Activated CD4-positive, alpha-beta T cell treated with anti-CD3 and anti-CD28 coated beads, Interleukin-2, amount 10 ng/mL, durations not matched to agents 7 days and 5 days (primary cell): ENCODE data around the gene SATB1. TPM values are rescaled to one million over a fixed set of nuclear protein-coding genes. Genes with fewer than 3 reads are reported as not detected.

Source experiments
- CTCF ChIA-PET: fragments of 350-600 bp; sonication (Branson Sonifier 250); formaldehyde crosslinking; loops from one replicate; lab custom pipeline; 2021; ENCODE audit warnings: antibody characterized with exemption; lab: Charles Lee
- POLR2A ChIA-PET: fragments of 350-600 bp; sonication (Branson Sonifier 250); formaldehyde crosslinking; loops from one replicate; lab custom pipeline; 2021; ENCODE audit warnings: antibody characterized with exemption; lab: Charles Lee
- DNase-seq: peaks from one replicate; pipeline ENCODE4 v3.0.0-alpha.2; 2020
- H3K27ac Mint-ChIP-seq: one replicate; pipeline ENCODE4 v1.8.0; 2021; ENCODE audit warnings: mild to moderate bottlenecking, moderate library complexity, mixed read lengths
- H3K27me3 Mint-ChIP-seq: one replicate; pipeline ENCODE4 v1.8.0; 2021; ENCODE audit warnings: mixed read lengths
- H3K36me3 Mint-ChIP-seq: one replicate; pipeline ENCODE4 v1.8.0; 2021; ENCODE audit warnings: low read depth, mixed read lengths
- H3K4me1 Mint-ChIP-seq: one replicate; pipeline ENCODE4 v1.8.0; 2021; ENCODE audit warnings: mixed read lengths
- H3K4me3 Mint-ChIP-seq: one replicate; pipeline ENCODE4 v1.8.0; 2021; ENCODE audit warnings: mild to moderate bottlenecking, moderate library complexity, mixed read lengths
- H3K9me3 Mint-ChIP-seq: one replicate; pipeline ENCODE4 v1.8.0; 2021; ENCODE audit warnings: mixed read lengths
- total RNA-seq, 2 experiments: library from RNA; stranded (reverse); gene quantifications; one replicate each; pipeline ENCODE4 v1.2.3, GENCODE V29; 2021

The SATB1 gene
- total RNA-seq, 2 experiments from 2014 or later = 323 to 357 TPM

DNA sequence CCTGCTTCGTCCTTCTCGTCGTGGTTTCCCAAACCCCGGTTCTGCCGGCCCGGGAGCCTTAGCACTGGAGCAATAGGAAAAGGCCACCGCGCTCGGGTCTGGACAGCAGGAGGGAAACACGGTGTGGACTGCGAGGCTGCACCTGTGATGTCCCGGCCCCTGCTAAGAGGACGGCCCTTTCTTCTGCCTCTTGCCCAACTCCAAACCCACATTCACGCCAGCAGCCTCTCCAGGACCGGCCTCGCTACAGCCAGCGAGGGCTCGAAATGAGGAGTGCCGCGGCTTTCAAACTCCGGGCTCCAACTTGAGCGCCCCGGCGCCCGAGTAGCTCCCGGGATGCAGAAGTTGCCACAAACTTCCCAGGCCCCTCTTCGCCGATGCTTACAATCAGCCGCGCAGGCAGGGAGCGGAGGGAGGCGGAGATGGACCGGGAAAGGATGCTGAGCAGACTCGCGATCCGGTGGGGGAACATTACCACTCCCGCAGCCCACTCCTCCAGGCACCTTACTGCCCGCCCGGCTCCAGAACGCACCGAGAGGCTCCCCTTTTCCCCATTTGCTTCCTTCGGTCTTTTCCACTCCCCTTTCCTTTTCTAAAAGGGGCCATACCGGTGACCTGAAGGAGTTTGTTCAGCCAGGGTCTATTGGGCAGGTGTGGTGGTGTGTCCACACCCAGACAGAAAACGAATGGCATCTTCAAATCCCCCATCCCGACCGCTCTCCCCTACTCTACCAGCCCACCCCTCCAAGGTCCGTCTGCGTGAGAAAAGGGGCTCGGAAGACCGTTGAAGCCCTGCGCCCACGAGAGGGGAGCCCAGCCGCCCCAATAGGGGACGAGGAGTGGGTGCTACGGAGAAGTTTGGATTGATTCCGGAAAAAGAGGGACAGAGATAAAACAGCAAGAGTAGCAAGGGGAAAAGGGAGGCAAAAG is 18.8 kb upstream of the SATB1 start:
- H3K27ac Mint-ChIP-seq = peak overlapping the region; percentile 96
- H3K4me3 Mint-ChIP-seq = peak overlapping the region; percentile 94
- H3K27me3 Mint-ChIP-seq = no peaks in the 10 kb centered on the region
- DNase-seq = no peak
- H3K36me3 Mint-ChIP-seq = peaks cover 69% of the 10 kb centered on the region
- CTCF ChIA-PET = interaction anchor here (0.7 to 2.7 kb wide), 21 partner anchors 8 to 319 kb away, joined by 3 to 14 read pairs (median 4); no protein-coding TSS in a partner anchor
- POLR2A ChIA-PET = interaction anchor here (0.7 to 0.8 kb wide), 3 partner anchors 51 to 294 kb away, joined by 3 to 4 read pairs (median 3); no protein-coding TSS in a partner anchor
- peaks cover 9% of the 10 kb centered on the region for H3K9me3 Mint-ChIP-seq
- peaks cover 34% of the 10 kb centered on the region for H3K4me1 Mint-ChIP-seq

DNA sequence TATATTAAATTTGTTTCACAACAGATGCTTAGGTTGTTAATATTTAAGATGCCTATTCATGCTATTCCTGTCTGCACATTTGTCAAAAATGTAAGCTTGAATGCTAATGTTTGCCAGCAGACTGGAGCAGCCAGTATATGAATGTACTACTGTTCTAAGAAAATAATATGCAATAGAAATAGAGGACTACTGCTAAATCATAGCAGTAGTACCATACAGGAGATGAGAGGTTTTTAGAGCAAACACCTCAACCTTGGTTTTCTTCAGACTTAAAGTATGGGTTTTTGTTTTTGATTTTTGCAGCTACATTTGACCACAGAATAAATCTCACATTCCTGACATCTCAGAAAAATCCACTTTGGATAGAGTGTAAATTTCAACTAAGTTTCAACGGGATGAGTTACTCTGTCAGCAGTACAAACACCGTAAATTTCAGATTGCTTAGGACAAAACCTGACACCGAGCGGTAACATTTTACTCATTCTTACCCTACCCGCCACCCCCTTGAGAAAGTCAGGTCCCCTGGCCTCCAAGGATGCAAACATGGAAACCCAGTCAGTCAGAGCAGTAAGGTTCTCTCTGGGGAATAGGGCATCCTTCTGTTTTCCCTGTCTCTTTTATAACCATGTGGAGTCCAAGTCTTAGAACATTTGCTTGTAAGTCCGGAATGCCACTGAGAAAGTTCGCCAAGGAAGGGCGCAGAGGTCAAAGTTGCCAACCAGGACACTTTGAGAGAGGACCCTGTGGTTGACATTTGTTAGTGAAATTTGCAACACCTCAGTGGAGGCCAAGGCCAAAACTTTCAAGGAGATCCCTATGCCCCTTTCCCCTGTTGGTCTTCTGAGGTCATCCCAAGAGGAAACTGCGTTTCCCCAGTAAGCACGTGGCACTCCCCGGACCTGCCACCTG is 17.9 kb upstream of the SATB1 start:
- peak; percentile 47 for DNase-seq
- peaks cover under 1% of the 10 kb centered on the region for H3K9me3 Mint-ChIP-seq
- peak overlapping the region; percentile 94 for H3K4me3 Mint-ChIP-seq
- no peaks in the 10 kb centered on the region for H3K27me3 Mint-ChIP-seq
- H3K27ac Mint-ChIP-seq = peak overlapping the region; percentile 96
- peaks cover 33% of the 10 kb centered on the region for H3K4me1 Mint-ChIP-seq
- CTCF ChIA-PET = interaction anchor here (1.3 to 1.7 kb wide), 2 partner anchors 12 to 21 kb away, joined by 7 to 11 read pairs; no protein-coding TSS in a partner anchor
- POLR2A ChIA-PET = interaction anchor here (0.8 to 1.0 kb wide), 2 partner anchors 11 to 236 kb away, joined by 3 read pairs; no protein-coding TSS in a partner anchor
- peaks cover 69% of the 10 kb centered on the region for H3K36me3 Mint-ChIP-seq

DNA sequence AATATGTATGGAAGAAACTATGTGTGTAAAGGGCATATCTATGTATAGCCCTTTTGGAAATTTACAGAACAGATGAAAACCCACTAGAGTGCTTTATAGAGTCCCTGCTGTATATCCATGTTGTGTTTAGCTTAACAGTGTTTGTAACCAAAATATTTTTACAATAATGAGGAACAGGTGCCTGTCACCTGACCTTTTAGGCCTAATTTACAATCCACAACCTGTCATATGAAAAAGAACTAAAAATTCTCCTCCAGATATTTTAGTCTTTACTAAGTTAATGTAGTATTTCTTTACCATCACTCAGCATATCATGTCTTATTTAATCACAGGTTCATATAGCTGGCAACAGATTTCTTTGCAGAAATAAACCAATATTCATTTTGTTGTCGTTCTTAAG is 16.4 kb upstream of the SATB1 start:
- Mint-ChIP-seq H3K27me3 (no peaks in the 10 kb centered on the region), H3K4me1 (peaks cover 28% of the 10 kb centered on the region), H3K9me3 (no peaks in the 10 kb centered on the region), H3K4me3 (peak overlapping the region; percentile 94), H3K27ac (peak overlapping the region; percentile 89), H3K36me3 (peaks cover 70% of the 10 kb centered on the region)
- ChIA-PET CTCF (interaction anchor here (1.3 kb wide), 1 partner anchor 10 kb away, joined by 7 read pairs; no protein-coding TSS in a partner anchor), POLR2A (interaction anchor here (0.7 to 1.1 kb wide), 2 partner anchors 9 to 271 kb away, joined by 3 to 4 read pairs; no protein-coding TSS in a partner anchor)
- no peak for DNase-seq

DNA sequence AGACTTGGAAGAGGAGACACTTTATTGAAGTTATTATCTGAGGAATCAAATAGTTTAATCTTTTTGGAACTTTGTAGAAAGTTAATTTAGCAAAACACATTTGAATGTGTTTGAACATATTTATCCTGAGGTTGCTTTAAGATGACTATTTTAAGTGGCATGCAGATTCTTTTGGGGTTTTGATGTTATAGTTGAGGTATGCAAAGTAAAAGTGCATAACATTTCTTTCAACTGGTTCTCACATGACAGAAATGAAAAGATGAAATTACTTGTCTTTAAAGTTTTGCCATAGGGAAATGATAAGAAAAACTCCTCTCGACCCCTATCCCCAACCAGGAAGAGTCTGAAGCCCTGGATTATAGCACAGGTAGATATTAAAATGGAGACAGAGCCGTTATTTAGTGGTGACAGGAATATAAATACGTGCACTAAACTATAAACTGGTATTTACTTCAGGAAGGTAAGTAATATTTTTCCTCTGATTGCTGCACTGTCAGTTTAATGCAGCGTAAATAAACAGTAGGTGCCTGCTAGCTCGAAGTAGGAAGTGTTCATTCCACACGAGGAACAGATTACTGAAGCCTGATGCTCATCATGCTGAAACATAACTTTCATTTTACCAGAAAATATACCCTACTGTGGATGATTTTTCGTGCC is 15.1 kb upstream of the SATB1 start:
- H3K27ac Mint-ChIP-seq = peak overlapping the region; percentile 89
- peaks cover 37% of the 10 kb centered on the region for H3K4me1 Mint-ChIP-seq
- H3K36me3 Mint-ChIP-seq = peaks cover 73% of the 10 kb centered on the region
- peak overlapping the region; percentile 94 for H3K4me3 Mint-ChIP-seq
- no peak for DNase-seq
- H3K9me3 Mint-ChIP-seq = no peaks in the 10 kb centered on the region
- POLR2A ChIA-PET = no interaction called here
- no peaks in the 10 kb centered on the region for H3K27me3 Mint-ChIP-seq
- CTCF ChIA-PET = no interaction called here

DNA sequence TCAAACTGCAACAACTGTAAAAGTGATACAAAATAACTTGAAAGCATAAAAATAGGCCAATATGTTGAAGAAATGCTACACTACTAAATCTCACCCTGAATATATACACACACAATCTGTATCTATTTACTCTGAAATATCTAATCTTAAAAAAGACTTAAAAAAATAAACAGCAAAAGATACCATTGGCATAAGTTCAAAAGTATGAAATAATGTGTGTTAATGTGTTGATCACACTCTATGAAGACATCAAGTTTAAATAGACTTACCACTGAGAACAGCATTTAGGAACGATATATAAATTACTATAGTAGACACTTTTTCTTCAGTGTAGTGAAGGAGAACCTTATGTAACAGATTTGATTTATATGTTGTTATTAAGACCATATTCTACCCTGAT is 14.1 kb upstream of the SATB1 start:
- DNase-seq = no peak
- H3K9me3 Mint-ChIP-seq = no peaks in the 10 kb centered on the region
- ChIA-PET CTCF (no interaction called here), POLR2A (no interaction called here)
- H3K27me3 Mint-ChIP-seq = no peaks in the 10 kb centered on the region
- H3K36me3 Mint-ChIP-seq = peaks cover 80% of the 10 kb centered on the region
- H3K4me3 Mint-ChIP-seq = peak overlapping the region; percentile 94
- peak overlapping the region; percentile 89 for H3K27ac Mint-ChIP-seq
- H3K4me1 Mint-ChIP-seq = peaks cover 42% of the 10 kb centered on the region

DNA sequence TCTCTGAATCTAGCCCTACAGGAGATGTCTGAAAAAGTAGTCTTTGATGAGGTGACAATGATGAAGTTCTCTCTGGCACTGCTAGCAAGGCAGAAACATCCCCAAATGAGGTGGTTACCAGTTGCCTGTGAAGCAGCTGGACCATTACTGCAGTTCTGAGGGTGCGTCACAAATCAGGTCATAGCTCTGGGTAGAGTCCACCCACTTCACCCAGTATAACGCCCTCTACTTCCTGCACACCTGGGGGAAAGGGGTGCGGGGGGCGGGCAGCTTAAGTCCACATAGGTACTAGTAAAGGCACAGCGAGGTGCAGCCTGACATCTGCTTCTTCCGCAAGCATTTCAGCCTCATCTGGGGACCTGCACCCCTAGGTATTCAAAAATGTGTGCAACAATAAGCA is 13.4 kb upstream of the SATB1 start:
- peak overlapping the region; percentile 89 for H3K27ac Mint-ChIP-seq
- ChIA-PET POLR2A (interaction anchor here (1.0 to 1.5 kb wide), 5 partner anchors 19 to 274 kb away, joined by 3 to 6 read pairs (median 3); no protein-coding TSS in a partner anchor), CTCF (interaction anchor here (0.9 to 1.0 kb wide), 2 partner anchors 320 to 322 kb away, joined by 3 to 4 read pairs; no protein-coding TSS in a partner anchor)
- no peaks in the 10 kb centered on the region for H3K27me3 Mint-ChIP-seq
- H3K9me3 Mint-ChIP-seq = no peaks in the 10 kb centered on the region
- DNase-seq = peak; percentile 76
- H3K4me1 Mint-ChIP-seq = peaks cover 42% of the 10 kb centered on the region
- peaks cover 76% of the 10 kb centered on the region for H3K36me3 Mint-ChIP-seq
- H3K4me3 Mint-ChIP-seq = peak overlapping the region; percentile 94

DNA sequence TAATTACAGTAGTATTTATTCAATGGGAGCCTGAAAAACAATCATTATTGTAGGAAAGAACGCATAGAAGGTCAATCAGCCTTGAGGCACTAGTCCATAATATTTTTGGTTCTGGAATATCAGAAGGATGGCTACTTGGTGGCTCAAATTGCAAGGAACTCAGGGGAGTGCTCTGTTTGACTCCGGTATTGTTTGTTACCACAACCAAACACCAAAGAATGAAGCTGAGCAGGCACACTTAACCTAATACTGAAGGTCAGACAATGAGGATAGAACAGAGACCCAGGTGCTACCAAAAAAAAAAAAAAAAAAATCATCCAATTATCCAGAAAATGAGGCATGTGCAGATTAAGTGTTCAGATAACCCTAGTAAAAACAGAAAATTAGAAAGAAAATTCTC is 11.1 kb upstream of the SATB1 start:
- H3K9me3 Mint-ChIP-seq = no peaks in the 10 kb centered on the region
- H3K27ac Mint-ChIP-seq = peak overlapping the region; percentile 90
- no peaks in the 10 kb centered on the region for H3K27me3 Mint-ChIP-seq
- ChIA-PET POLR2A (interaction anchor here (0.6 kb wide), 1 partner anchor 34 kb away, joined by 3 read pairs; no protein-coding TSS in a partner anchor), CTCF (interaction anchor here (0.6 to 1.1 kb wide), 5 partner anchors 8 to 1552 kb away, joined by 3 to 4 read pairs (median 3); no protein-coding TSS in a partner anchor)
- peaks cover 57% of the 10 kb centered on the region for H3K4me1 Mint-ChIP-seq
- DNase-seq = no peak
- peaks cover 77% of the 10 kb centered on the region for H3K36me3 Mint-ChIP-seq
- H3K4me3 Mint-ChIP-seq = peak overlapping the region; percentile 94

DNA sequence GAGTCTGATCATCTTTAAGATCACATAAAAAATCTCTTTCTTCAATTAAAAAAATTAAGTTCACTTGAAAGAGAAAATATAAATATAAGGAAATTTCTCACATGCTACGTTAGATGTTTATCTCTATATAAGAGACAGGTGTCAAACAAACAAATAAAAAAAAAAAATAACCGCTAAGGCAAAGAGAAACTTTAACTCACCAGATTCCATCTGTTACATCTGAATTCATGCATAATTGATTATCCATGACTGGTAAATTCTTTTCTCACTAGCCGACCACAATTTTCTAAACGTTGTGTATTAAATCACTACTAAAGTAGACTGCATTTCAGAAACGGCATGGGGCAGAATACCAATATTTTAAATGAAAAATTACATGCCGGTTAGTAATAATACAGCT is 9.6 kb upstream of the SATB1 start:
- ChIA-PET CTCF (no interaction called here), POLR2A (interaction anchor here (0.9 kb wide), 1 partner anchor 290 kb away, joined by 4 read pairs; no protein-coding TSS in a partner anchor)
- peaks cover 71% of the 10 kb centered on the region for H3K36me3 Mint-ChIP-seq
- H3K27me3 Mint-ChIP-seq = no peaks in the 10 kb centered on the region
- peak overlapping the region; percentile 94 for H3K4me3 Mint-ChIP-seq
- H3K4me1 Mint-ChIP-seq = peaks cover 61% of the 10 kb centered on the region
- H3K27ac Mint-ChIP-seq = peak overlapping the region; percentile 90
- DNase-seq = no peak
- no peaks in the 10 kb centered on the region for H3K9me3 Mint-ChIP-seq

DNA sequence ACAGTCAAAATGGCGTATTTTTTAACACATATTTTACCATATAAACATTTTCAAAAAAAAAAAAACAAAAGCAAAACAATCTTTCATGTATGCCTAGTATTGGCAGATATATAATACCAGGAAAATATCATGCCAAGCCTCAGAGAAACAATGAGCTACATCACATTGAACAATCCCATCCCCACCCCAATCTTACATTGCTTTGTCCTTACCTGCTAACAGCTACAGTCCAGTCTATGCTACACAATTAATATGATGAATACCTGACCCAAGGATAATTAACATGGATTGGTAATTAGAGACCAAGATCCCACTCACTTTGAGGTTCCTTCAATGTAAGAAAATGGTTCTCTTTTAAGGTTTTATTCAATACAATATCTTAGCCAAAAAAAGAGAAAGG is 7.6 kb upstream of the SATB1 start:
- Mint-ChIP-seq H3K36me3 (peaks cover 69% of the 10 kb centered on the region), H3K27ac (peak overlapping the region; percentile 83), H3K4me3 (peak overlapping the region; percentile 76), H3K4me1 (peaks cover 63% of the 10 kb centered on the region), H3K9me3 (no peaks in the 10 kb centered on the region), H3K27me3 (no peaks in the 10 kb centered on the region)
- ChIA-PET POLR2A (interaction anchor here (0.7 to 1.6 kb wide), 5 partner anchors 9 to 280 kb away, joined by 3 to 5 read pairs (median 3); no protein-coding TSS in a partner anchor), CTCF (interaction anchor here (1.0 to 2.4 kb wide), 4 partner anchors 12 to 325 kb away, joined by 3 to 12 read pairs (median 4); no protein-coding TSS in a partner anchor)
- no peak for DNase-seq

DNA sequence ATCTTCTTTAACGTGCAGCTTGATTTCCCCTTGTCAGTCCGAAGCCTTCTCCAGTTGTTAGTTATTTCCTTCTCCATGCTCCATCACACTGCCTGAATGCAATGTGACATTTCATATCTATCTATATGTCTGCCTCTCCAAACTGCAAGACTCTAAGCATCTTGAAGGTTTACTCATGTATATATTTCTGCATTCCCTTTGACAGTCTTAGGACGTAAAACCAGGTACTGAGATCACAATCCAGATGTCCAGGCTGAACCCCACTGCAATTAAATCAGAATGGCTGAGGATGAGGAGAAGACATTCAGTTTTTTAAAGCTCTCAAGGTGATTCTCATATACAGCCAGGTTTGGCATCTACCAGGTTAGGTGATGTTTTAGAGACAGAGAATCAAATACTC is 6.1 kb upstream of the SATB1 start:
- Mint-ChIP-seq H3K4me1 (peaks cover 72% of the 10 kb centered on the region), H3K36me3 (peaks cover 61% of the 10 kb centered on the region), H3K9me3 (no peaks in the 10 kb centered on the region), H3K27me3 (no peaks in the 10 kb centered on the region), H3K27ac (peak overlapping the region; percentile 83), H3K4me3 (peak overlapping the region; percentile 76)
- CTCF ChIA-PET = interaction anchor here (0.7 to 2.4 kb wide), 10 partner anchors 11 to 370 kb away, joined by 3 to 14 read pairs (median 4); no protein-coding TSS in a partner anchor
- no peak for DNase-seq
- POLR2A ChIA-PET = interaction anchor here (0.7 to 1.3 kb wide), 2 partner anchors 48 to 354 kb away, joined by 3 to 4 read pairs; no protein-coding TSS in a partner anchor

DNA sequence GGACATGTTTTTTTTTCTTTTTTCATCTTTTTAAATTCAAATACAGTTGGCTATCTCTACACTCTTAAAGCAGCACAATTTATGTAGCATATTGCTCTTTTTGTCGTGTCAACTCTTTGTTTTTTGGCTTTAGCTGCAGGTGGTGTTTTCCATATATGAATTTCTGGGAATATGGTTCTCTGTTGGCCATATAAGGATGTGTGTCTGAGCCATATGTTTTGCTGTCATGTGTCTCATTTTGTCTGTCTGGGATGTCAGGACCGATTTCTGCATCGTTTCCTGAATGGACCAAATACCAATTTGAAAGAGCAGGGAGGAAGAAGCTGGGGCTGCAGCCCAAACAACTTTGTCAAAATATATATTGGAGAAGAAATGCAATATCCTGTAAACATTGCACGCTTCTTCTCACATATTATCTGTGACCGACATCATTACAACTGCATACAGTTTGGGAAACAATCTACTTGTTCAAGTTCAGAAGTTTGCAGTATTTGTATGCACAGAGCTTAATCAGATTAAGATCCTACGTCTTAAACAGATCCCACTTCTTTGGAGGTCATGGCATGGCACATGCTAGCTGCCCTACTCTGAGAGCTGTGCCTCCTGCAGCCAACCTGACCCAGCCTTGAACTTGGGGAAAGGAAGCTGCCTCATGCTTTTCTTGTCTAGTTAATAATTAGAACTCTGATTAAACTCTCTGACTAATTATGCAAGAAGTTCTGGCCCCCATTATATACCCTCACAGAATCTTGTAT is 4.0 kb upstream of the SATB1 start:
- ChIA-PET CTCF (interaction anchor here (1.1 to 1.7 kb wide), 3 partner anchors 9 to 329 kb away, joined by 3 to 6 read pairs (median 4); no protein-coding TSS in a partner anchor), POLR2A (no interaction called here)
- no peaks in the 10 kb centered on the region for H3K9me3 Mint-ChIP-seq
- H3K4me1 Mint-ChIP-seq = peaks cover 66% of the 10 kb centered on the region
- H3K27ac Mint-ChIP-seq = peak overlapping the region; percentile 64
- H3K27me3 Mint-ChIP-seq = no peaks in the 10 kb centered on the region
- peaks cover 56% of the 10 kb centered on the region for H3K36me3 Mint-ChIP-seq
- no peak for DNase-seq
- H3K4me3 Mint-ChIP-seq = peak overlapping the region; percentile 63
